ENCODE measurements around the gene CHURC1.

CHURC1 gene

DNA sequence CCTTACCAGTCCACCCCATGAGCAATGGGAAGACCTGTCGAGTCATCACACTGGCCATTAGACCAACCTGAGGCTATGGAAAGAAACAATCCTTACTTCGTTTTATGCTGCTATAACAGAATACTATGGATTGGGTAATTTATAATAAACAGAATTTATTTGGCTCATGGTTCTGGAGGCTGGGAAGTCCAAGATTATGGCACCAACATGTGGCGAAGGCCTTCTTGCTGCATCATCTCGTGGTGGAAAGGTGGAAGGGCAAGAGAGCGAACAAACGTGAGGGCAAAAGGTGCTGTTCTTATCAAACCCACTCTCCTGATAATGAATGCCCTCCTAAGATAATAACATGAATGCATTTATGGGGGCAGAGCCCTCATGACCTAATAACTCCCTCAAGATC lies 24.9 kb upstream of the CHURC1 start (continued):
- TF ChIP-seq, protein P1, sequence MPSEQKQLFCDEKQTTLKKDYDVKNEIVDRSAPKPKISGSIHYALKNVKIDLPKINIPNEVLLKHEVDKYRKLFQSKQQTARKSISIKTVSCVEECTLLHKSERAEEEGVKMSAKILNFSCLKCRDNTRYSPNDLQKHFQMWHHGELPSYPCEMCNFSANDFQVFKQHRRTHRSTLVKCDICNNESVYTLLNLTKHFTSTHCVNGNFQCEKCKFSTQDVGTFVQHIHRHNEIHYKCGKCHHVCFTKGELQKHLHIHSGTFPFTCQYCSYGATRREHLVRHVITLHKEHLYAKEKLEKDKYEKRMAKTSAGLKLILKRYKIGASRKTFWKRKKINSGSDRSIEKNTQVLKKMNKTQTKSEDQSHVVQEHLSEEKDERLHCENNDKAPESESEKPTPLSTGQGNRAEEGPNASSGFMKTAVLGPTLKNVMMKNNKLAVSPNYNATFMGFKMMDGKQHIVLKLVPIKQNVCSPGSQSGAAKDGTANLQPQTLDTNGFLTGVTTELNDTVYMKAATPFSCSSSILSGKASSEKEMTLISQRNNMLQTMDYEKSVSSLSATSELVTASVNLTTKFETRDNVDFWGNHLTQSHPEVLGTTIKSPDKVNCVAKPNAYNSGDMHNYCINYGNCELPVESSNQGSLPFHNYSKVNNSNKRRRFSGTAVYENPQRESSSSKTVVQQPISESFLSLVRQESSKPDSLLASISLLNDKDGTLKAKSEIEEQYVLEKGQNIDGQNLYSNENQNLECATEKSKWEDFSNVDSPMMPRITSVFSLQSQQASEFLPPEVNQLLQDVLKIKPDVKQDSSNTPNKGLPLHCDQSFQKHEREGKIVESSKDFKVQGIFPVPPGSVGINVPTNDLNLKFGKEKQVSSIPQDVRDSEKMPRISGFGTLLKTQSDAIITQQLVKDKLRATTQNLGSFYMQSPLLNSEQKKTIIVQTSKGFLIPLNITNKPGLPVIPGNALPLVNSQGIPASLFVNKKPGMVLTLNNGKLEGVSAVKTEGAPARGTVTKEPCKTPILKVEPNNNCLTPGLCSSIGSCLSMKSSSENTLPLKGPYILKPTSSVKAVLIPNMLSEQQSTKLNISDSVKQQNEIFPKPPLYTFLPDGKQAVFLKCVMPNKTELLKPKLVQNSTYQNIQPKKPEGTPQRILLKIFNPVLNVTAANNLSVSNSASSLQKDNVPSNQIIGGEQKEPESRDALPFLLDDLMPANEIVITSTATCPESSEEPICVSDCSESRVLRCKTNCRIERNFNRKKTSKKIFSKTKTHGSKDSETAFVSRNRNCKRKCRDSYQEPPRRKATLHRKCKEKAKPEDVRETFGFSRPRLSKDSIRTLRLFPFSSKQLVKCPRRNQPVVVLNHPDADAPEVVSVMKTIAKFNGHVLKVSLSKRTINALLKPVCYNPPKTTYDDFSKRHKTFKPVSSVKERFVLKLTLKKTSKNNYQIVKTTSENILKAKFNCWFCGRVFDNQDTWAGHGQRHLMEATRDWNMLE (tag by site-specific recombination; conservative IDR thresholded peaks at IDR 0.05; ENCODE audit: low read depth): no peak

DNA sequence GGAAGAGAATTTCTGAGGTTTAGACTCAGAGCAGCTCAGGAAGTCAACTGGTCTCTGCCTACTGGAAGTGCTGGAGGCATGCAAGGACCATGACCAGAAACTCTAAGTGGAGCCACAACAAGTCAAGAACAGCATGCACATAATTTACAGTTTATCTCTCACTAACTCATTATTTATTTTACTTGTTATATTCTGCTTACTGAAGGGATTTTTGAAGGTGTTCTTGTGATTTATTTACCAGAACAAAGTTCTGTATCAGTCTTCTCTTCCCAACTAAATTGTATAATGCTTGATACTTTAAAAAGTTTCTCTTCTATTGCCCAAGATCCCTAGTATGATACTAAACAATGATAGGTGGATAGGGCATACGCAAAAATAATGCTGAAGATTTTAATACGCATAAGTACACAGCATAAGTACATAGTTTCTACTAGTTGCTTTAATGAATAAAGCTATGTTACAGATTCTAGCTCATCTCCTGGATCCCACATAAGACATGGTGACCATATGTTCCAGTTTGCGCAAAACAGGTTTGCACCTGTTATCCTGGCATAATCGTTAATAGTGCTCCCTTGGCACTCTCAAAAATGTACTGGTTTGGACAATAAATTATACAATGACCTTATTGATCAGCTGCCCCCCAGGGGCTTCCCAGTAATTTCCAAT lies 22.9 kb upstream of the CHURC1 start:
- TF ChIP-seq, protein P2, sequence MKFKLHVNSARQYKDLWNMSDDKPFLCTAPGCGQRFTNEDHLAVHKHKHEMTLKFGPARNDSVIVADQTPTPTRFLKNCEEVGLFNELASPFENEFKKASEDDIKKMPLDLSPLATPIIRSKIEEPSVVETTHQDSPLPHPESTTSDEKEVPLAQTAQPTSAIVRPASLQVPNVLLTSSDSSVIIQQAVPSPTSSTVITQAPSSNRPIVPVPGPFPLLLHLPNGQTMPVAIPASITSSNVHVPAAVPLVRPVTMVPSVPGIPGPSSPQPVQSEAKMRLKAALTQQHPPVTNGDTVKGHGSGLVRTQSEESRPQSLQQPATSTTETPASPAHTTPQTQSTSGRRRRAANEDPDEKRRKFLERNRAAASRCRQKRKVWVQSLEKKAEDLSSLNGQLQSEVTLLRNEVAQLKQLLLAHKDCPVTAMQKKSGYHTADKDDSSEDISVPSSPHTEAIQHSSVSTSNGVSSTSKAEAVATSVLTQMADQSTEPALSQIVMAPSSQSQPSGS (tag by site-specific recombination; IDR thresholded peaks at IDR 0.05; ENCODE audit: low read depth): no peak
- TF ChIP-seq ZNF610 (tag by site-specific recombination; IDR thresholded peaks at IDR 0.05; ENCODE audit: borderline replicate concordance): no peak
- no peak for TF ChIP-seq ZNF544 (tag by site-specific recombination; IDR thresholded peaks at IDR 0.05)
- TF ChIP-seq ZNF114 (tag by site-specific recombination; IDR thresholded peaks at IDR 0.05): no peak
- no peak for TF ChIP-seq ZNF211 (tag by site-specific recombination; IDR thresholded peaks at IDR 0.05; ENCODE audit: low read depth)
- TF ChIP-seq ZBTB48 (tag by site-specific recombination; IDR thresholded peaks at IDR 0.05): no peak
- TF ChIP-seq, protein P3, sequence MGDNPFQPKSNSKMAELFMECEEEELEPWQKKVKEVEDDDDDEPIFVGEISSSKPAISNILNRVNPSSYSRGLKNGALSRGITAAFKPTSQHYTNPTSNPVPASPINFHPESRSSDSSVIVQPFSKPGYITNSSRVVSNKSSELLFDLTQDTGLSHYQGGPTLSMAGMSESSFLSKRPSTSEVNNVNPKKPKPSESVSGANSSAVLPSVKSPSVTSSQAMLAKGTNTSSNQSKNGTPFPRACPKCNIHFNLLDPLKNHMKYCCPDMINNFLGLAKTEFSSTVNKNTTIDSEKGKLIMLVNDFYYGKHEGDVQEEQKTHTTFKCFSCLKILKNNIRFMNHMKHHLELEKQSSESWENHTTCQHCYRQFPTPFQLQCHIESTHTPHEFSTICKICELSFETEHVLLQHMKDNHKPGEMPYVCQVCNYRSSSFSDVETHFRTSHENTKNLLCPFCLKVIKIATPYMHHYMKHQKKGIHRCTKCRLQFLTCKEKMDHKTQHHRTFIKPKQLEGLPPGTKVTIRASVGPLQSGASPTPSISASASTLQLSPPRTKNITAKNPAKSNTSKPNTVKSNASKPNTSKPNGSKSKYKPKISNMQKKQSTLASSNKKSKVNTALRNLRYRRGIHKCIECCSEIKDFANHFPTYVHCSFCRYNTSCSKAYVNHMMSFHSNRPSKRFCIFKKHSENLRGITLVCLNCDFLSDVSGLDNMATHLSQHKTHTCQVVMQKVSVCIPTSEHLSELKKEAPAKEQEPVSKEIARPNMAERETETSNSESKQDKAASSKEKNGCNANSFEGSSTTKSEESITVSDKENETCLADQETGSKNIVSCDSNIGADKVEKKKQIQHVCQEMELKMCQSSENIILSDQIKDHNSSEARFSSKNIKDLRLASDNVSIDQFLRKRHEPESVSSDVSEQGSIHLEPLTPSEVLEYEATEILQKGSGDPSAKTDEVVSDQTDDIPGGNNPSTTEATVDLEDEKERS (tag by site-specific recombination; IDR thresholded peaks at IDR 0.05): no peak
- TF ChIP-seq ZSCAN23 (tag by site-specific recombination; IDR thresholded peaks at IDR 0.05): no peak
- Histone ChIP-seq H3K36me3 (ENCODE audit: control insufficient read depth in 2 of 2, insufficient read depth in 1 of 2, low read length in 2 of 2) (no peaks in the 10 kb centered on the region), H3K4me1 (ENCODE audit: control insufficient read depth, insufficient read depth, low read length) (no peaks in the 10 kb centered on the region), H3K27ac (ENCODE audit: extremely low read depth, low read depth, low read length) (no peak overlapping the region), H3K4me3 (ENCODE audit: low read depth, low read length) (no peak overlapping the region), H3K9me3 (ENCODE audit: control insufficient read depth, insufficient read depth, low read depth, low read length) (no peaks in the 10 kb centered on the region)
- ChIA-PET CTCF (interaction anchor here (0.5 to 8.2 kb wide), 52 partner anchors 9 to 1586 kb away, joined by 3 to 199 read pairs (median 7); partner anchors contain the start of genes MTHFD1 and SPTB), POLR2A (interaction anchor here (0.8 to 1.3 kb wide), 5 partner anchors 13 to 187 kb away, joined by 3 to 5 read pairs (median 4); partner anchors contain the start of genes FNTB and PLEKHG3)

DNA sequence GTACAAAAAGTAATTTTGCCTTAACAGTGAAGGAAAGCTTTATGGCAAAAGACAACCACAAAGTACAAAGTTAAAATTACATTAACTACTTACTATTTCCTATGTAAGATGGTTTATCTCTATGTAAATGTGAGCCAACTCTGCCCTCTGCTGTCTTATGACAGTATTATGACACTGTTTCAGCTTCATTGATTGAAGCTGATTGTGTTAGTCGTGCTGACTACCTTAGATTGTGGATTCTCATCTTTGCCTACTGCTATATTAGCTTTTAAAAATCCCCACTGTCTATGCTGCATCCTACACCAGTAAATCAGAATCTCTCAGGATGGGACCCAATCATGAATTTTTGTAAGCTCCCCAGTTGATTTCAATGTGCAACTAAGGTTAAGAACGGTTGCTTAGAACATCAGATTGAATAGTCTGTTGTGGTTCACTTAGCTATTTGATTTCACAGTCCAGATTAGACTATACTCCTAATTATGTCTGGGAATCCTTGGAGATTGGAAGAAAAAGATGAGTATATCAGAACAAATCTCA lies 22.3 kb upstream of the CHURC1 start:
- no peak for TF ChIP-seq ZNF777 (tag by site-specific recombination; IDR thresholded peaks at IDR 0.05; ENCODE audit: borderline replicate concordance)
- TF ChIP-seq TRIM28 (IDR thresholded peaks at IDR 0.05; ENCODE audit: borderline replicate concordance, low read length): no peak
- TF ChIP-seq ZNF549 (tag by site-specific recombination; IDR thresholded peaks at IDR 0.05): no peak
- TF ChIP-seq PRDM1 (tag by site-specific recombination; IDR thresholded peaks at IDR 0.05): no peak
- TF ChIP-seq, protein P4, sequence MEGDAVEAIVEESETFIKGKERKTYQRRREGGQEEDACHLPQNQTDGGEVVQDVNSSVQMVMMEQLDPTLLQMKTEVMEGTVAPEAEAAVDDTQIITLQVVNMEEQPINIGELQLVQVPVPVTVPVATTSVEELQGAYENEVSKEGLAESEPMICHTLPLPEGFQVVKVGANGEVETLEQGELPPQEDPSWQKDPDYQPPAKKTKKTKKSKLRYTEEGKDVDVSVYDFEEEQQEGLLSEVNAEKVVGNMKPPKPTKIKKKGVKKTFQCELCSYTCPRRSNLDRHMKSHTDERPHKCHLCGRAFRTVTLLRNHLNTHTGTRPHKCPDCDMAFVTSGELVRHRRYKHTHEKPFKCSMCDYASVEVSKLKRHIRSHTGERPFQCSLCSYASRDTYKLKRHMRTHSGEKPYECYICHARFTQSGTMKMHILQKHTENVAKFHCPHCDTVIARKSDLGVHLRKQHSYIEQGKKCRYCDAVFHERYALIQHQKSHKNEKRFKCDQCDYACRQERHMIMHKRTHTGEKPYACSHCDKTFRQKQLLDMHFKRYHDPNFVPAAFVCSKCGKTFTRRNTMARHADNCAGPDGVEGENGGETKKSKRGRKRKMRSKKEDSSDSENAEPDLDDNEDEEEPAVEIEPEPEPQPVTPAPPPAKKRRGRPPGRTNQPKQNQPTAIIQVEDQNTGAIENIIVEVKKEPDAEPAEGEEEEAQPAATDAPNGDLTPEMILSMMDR (tag by site-specific recombination; IDR thresholded peaks at IDR 0.05): peak; percentile 44; the same call in 1 of the 2 replicates
- peak; percentile 44; the same call in 1 of the 2 replicates for TF ChIP-seq ZNF660 (tag by site-specific recombination; IDR thresholded peaks at IDR 0.05)
- TF ChIP-seq ZNF654 (tag by site-specific recombination; IDR thresholded peaks at IDR 0.05; ENCODE audit: low read depth): peak; percentile 90
- no peak for TF ChIP-seq GLIS2 (tag by site-specific recombination; IDR thresholded peaks at IDR 0.05)
- POLR2A ChIA-PET: interaction anchor here (0.8 to 1.3 kb wide), 6 partner anchors 12 to 187 kb away, joined by 3 to 5 read pairs (median 4); partner anchors contain the start of genes FNTB and PLEKHG3
- Histone ChIP-seq H3K4me3 (ENCODE audit: low read depth, low read length) (no peak overlapping the region), H3K4me1 (ENCODE audit: control insufficient read depth, insufficient read depth, low read length) (no peaks in the 10 kb centered on the region), H3K36me3 (ENCODE audit: control insufficient read depth in 2 of 2, insufficient read depth in 1 of 2, low read length in 2 of 2) (no peaks in the 10 kb centered on the region), H3K9me3 (ENCODE audit: control insufficient read depth, insufficient read depth, low read depth, low read length) (no peaks in the 10 kb centered on the region), H3K27ac (ENCODE audit: extremely low read depth, low read depth, low read length) (no peak overlapping the region)
- CTCF ChIA-PET: interaction anchor here (0.5 to 8.2 kb wide), 57 partner anchors 8 to 590 kb away, joined by 3 to 199 read pairs (median 6); partner anchors contain the start of genes GPX2, MTHFD1 and SPTB

Data from HEK293 (cell line).